Brain pericyte (primary cell): ENCODE measurements around the gene C3orf33.

Experiments used
- DNase-seq: peaks from one replicate; pipeline ENCODE4 v3.0.0-alpha.2; 2012; ENCODE audit warnings: low read depth, low spot score

C3orf33 gene

DNA sequence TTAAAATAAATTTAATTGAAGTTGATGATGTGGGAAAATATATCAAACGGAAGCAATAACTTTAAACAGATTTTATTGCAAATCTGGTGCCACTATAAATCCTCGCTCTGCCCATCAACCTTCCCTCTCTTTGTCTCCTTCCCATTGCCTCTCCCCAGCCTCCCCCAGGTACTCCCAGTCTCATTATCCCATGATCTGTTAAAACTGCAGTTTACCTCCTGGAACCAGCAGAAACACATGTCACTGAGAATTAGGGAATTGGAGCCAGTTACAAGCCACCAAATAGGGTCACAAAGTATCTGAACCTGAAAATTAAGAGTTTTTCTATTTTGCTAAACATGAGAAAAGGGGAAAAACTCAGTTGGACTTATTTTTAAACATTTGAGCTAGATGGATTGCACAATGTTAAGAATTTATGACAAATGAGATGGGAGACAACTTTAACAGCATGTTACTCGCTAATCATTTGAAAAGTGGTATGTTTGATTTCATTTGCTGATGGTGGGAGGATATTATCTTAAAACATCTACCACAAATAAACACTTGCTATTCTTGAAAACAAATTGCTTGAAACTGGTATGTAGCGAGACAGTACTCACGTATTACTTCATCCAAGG, 63.6 kb downstream of the C3orf33 start:
- no peak for DNase-seq

DNA sequence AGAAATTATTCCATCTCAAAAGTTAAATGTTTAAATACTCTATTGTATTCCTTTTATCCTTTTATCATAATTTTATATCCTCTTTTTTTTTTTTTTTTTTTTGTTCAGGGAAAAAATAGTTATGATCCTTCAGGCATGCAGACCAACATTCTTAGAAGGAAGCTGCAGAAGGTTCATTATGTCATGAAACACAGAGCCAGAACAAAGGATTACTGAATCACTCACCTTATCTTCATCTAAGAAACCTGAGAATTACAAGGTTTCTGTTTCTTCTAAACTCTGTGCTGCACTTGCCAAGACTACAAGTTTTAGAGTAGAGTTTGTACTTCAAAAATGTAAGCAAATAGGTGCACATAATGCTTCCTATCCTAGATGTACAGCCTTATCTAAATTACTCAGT, 64.5 kb downstream of the C3orf33 start:
- DNase-seq = no peak

DNA sequence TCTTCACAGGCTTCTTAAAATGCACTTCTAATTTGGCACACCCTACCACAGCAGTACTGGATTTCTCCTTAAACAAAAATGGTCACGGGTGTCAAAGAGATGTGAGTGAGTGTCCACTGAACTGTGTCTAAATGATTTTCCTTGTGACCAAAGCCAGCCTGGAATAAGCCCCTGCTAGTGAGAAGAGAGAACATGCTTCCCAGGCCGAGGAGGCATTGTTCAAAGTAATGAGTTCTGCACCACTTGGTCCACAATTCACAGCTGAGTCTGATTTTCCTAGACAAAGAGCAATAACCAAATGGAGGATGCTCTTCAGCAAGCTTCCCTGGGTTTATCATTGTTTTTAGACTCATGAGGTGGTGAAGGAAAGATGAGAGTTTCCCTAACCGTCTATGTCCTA, 65.0 kb downstream of the C3orf33 start:
- no peak for DNase-seq

DNA sequence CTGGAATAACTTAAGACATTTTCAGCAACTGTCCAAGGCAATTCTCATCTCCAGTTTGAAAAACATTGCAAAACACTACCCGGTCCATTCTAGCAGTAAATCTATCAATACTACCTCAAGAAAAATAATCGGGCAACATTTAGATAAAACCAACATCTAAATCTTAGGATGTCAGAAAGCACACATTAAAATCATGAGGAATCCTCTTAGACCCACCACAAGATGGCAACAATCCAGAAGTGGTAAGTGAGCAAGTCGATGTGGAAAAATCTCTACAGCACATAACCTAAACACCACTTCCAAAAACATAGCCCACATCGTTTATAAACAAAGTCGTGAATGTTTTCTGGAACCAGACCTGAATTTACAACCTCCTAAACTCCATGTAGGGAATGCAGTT, 66.9 kb downstream of the C3orf33 start:
- no peak for DNase-seq

DNA sequence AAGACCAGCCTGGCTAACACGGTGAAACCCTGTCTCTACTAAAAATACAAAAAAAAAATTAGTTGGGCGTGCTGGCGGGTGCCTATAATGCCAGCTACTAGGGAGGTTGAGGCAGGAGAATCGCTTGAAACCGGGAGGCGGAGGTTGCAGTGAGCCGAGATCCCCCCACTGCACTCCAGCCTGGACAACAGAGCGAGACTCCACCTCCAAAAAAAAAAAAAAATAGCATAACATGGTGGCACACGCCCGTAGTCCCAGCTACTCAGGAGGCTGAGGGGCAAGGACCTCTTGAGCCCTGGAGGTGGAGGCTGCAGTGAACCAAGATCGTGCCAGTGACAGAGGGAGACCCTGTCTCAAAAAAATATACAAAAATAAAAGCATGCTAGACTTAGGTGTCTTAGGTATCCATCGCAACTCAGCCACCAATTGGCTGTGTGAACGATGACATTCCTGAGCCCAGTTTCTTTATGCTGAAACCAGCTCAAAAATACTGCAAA, 67.5 kb downstream of the C3orf33 start:
- no peak for DNase-seq

DNA sequence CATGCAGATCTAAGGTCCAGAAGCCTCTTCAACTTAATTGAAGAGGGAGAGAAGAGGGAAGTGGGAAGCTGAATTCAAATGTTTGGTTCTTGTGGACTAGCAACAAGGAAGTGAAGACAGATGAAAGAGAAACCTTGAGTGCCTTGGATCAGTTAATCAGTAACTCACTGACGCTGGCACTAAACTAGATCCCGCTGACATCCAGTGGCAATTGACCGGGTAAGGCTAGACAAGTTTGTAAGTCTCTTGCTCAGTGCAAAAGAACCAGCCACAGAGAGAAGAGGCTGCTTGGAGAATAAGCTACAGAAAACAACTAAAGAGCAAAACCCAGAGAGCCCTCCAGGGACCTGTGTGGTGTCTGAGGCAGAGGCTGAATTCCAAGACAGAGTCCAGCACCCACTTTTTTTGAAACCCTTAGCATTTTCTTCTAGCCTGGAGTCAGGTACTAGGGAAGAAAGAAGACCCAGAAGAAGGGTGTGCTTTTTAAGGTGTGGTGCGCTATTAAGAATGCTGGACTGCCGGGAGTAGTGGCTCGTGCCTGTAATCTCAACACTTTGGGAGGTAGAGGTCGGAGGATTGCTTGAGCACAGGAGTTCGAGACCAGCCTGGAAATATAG, 68.1 kb downstream of the C3orf33 start:
- no peak for DNase-seq

DNA sequence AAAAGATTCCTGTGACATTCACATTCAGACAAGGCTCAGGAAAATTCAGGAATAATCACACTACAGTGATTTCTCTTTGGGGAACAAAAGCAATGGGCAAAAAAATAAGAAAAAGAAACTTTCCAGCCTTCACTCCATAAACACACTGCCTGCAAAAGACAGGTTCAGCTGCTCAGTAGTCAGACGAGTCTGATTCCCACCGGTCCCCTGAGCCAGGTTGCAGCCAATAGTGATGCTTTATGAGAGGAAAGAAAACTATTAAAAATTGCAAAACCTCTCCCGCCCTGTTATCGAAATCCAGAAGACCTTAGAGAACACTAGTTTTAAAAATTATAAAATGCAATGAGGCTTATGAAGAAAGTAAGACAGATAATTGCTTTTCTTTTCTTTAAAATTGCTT, 69.7 kb downstream of the C3orf33 start:
- DNase-seq = no peak

DNA sequence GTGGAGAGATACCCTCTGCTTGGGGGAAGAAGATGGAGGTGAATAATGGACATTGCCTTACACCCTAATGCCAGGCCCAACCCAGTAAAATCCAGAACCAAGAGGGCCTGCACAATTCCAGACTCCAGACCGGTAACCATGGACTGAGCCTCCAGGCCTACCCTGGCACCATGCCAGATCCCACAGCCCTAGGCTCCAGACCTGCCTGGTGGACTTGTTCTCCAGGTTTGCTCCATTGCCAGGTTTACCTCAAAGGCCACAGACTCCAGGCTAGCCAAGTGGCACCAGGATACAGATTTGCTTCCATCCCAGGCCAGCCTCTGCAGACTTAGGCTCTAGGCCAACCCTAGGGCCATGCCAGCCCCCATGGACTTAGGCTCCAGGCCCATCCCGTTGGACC, 75.2 kb downstream of the C3orf33 start:
- no peak for DNase-seq

DNA sequence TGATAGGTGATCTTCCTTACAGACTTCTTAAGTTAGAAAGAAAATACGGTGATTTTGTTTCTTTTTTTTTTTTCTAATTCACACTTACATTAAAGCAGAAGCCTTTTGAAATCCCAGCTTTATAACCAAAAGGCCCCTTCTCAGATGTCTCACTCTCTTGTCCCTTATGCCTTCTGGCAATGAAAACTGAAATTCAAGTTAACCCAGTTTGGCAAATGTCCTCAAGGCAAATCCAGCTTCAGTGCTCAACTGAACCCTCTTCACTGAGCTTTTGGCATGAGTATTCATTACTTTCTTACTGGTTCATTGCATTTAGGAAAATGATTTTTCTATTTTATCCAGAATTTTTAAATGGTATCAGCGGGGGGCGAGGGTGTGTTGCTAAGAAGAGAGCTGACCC, 78.2 kb downstream of the C3orf33 start:
- no peak for DNase-seq

DNA sequence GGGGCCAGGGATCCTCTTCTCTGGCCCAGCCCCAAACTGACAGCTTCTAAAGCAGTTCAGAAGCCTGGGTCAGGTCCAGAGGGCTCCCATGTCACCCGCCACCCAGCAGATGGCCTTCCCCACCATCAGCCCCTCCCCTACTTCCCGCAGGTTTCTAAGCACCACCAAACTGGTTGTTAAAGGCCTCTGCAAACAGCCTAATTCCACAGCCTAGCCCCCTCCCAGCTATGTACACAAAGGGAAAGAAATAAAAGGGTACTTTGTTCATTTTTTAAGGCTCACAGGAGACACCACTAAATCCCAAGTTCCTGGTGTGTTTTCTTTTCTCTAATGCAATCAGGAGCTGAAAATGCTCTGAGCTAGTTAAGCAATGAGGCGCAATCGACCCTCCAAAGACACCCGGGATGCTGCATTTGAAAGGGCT, 91.8 kb downstream of the C3orf33 start:
- DNase-seq = no peak
